Activated naive CD8-positive, alpha-beta T cell treated with anti-CD3 and anti-CD28 coated beads for 36 hours (primary cell): ENCODE data around the gene BRCA1. TPM values are rescaled to one million over a fixed set of nuclear protein-coding genes. Genes with fewer than 3 reads are reported as not detected.

Source experiments
- DNase-seq: peaks from one replicate; pipeline ENCODE4 v3.0.0; 2021
- H3K27ac Mint-ChIP-seq: one replicate; pipeline ENCODE4 v1.8.0; 2022; ENCODE audit warnings: mild to moderate bottlenecking, moderate library complexity, mixed read lengths
- H3K27me3 Mint-ChIP-seq: one replicate; pipeline ENCODE4 v1.8.0; 2022; ENCODE audit warnings: mild to moderate bottlenecking, mixed read lengths
- H3K36me3 Mint-ChIP-seq: one replicate; pipeline ENCODE4 v1.8.0; 2021; ENCODE audit warnings: mild to moderate bottlenecking, mixed read lengths
- H3K4me1 Mint-ChIP-seq: one replicate; pipeline ENCODE4 v1.8.0; 2021; ENCODE audit warnings: mixed read lengths
- H3K4me3 Mint-ChIP-seq: one replicate; pipeline ENCODE4 v1.8.0; 2022; ENCODE audit warnings: mild to moderate bottlenecking, moderate library complexity, mixed read lengths
- H3K9me3 Mint-ChIP-seq: one replicate; pipeline ENCODE4 v1.8.0; 2022; ENCODE audit warnings: mixed read lengths
- total RNA-seq, 2 experiments: library from RNA; stranded (reverse); gene quantifications; one replicate each; pipeline ENCODE4 v1.2.3, GENCODE V29; 2021

BRCA1 gene
- total RNA-seq, 2 experiments from 2014 or later: 84.1 to 86.7 TPM

DNA sequence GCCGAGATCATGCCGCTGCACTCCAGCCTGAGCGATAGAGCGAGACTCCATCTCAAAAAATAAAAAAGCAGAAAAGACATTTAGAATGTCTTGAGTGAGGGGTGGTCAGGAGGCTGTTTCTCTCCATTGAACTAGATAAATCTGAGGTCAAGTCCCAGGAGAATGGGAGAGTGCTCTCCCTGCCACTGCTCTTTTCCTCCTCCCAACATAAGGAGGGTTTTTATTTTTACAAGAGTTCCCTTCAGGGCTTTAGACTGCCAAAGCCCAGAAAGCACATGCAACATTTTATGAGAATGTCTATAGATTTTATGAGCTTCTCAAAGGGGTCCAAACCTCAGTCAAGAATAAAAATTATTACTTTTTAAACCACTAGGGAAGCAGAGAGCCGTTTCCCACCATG lies 98.6 kb downstream of the BRCA1 start:
- H3K4me1 Mint-ChIP-seq: peaks cover 12% of the 10 kb centered on the region
- no peak for DNase-seq
- H3K4me3 Mint-ChIP-seq: no peak overlapping the region
- peaks cover 8% of the 10 kb centered on the region for H3K27me3 Mint-ChIP-seq
- H3K9me3 Mint-ChIP-seq: no peaks in the 10 kb centered on the region
- no peaks in the 10 kb centered on the region for H3K36me3 Mint-ChIP-seq
- no peak overlapping the region for H3K27ac Mint-ChIP-seq

GRCh38 chr17:43025766-43026537 lies 99.2 kb downstream of the BRCA1 start:
- Mint-ChIP-seq H3K4me3 (peak overlapping the region; percentile 65), H3K27me3 (peaks cover 8% of the 10 kb centered on the region), H3K27ac (no peak overlapping the region), H3K9me3 (no peaks in the 10 kb centered on the region), H3K4me1 (peaks cover 16% of the 10 kb centered on the region), H3K36me3 (no peaks in the 10 kb centered on the region)
- DNase-seq: no peak

DNA sequence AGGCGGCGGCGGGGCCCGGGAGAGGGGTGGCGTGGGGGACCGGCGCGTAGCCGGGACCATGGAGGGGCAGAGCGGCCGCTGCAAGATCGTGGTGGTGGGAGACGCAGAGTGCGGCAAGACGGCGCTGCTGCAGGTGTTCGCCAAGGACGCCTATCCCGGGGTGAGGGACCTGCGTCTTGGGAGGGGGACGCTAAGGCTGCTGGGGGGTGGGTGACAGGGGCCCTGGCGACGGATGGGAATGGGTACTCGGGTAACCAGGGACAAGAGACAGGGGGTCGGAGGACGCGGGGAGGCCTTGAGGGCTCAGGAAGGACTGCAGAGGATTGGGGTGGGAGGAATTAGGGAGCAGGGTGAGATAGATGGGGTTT lies 99.9 kb downstream of the BRCA1 start:
- peak overlapping the region; percentile 65 for H3K4me3 Mint-ChIP-seq
- H3K4me1 Mint-ChIP-seq: peaks cover 21% of the 10 kb centered on the region
- no peaks in the 10 kb centered on the region for H3K9me3 Mint-ChIP-seq
- no peak for DNase-seq
- peaks cover 8% of the 10 kb centered on the region for H3K27me3 Mint-ChIP-seq
- H3K36me3 Mint-ChIP-seq: no peaks in the 10 kb centered on the region
- no peak overlapping the region for H3K27ac Mint-ChIP-seq

- Mint-ChIP-seq H3K4me3 (peak within 1 kb of the TSS; percentile 81), H3K27me3 (peaks cover 8% of the 10 kb centered on the region), H3K9me3 (no peaks in the 10 kb centered on the region), H3K36me3 (no peaks in the 10 kb centered on the region), H3K4me1 (peaks cover 27% of the 10 kb centered on the region), H3K27ac (peak within 1 kb of the TSS; percentile 58)
- peak; percentile 85 for DNase-seq
Measured at GRCh38 chr17:43024407-43025289, 100.5 kb downstream of the BRCA1 start, which contains the start of gene RND2. Gene RND2 (plus strand): TSS chr17:43025231. CDS start chr17:43025348, 117 bp downstream.

DNA sequence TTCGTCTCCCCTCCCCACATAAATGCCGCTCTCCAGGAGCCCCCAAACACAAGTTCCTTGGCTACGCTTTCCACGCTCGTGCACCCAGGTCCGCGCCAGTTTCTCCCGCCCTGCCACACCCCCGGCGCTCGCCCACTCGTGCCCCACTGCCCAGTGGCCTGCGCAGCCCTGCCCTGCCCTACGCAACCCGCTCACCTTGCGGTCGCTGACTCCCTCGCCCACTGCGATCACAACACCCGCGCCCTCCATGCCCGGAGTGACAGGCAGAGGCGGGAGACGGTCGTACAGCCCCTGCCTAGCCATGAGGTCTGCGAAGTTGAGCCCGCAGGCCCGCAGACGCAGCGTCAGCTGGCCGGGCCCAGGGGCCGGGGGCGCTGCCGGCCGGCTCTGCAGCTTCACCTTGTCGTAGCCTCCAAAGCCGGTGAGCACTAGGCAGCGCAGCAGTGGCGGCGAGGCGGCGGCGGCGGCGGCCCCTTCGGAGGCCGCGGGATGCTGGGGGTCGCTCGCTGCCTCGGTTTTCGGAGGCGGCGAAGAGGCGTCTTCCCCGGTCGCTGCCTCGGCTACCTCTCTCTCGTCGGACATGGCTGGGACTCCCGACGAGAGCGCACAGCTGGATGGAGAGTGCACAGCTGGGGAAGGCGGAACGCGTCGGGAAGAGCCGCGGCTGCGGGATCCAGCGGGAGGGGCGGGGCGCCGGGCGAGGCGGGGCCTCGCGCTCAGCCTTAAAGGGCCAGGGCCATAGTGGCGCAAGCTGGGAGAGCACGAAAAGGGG lies 103.2 kb downstream of the BRCA1 start, which contains the start of gene VAT1:
Gene VAT1, minus strand, starts transcription at position 645 of the 772 bp plus-strand sequence. Its CDS starts 63 bp downstream, at position 582.
- Mint-ChIP-seq H3K36me3 (no peaks in the 10 kb centered on the region), H3K4me3 (peak within 1 kb of the TSS; percentile 85), H3K9me3 (no peaks in the 10 kb centered on the region), H3K27me3 (peaks cover 8% of the 10 kb centered on the region), H3K4me1 (peaks cover 34% of the 10 kb centered on the region), H3K27ac (no peak within 1 kb of the TSS)
- DNase-seq: peak; percentile 68

DNA sequence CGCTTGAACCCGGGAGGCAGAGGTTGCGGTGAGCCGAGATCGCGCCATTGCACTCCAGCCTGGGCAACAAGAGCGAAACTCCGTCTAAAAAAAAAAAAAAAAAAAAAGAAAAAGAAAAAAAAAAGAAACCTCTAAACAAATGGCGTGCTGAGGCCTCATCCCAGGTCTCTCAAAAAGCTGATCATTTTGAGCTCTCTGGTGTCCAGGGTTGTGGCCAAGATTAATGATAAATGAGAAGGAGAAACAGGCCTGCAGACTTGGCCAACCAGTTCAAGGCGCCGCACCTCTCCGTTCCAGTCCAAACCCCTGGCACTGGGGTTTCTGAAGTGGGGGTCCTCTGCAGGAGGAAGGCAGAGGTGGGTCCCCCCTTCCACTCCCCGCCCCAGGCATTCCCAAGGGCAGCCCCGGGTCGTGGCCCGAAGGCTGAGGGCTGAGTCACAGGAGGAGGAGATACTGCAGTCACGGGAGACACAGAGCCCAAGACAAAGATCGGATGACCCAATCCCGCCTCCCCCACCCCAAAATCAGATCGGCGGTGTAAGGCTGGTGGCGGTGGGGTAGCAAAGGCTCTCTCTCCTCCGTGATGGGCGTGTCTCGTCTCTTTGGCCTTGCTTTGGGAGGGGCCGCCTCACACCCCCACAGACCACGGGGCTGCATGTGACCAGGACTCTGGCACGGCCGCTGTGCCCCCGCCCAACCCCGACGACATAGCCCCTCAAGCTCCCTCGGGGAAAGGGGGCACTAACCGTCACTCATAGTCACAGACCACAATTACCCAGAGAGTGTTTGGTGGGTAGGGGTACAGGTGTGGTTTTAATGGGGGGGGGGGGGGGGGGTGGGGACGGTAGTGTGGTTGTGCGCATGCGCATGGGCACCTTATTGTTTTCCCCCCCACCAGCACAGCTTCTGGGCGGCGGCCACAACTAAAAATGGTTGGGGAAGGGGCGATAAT lies 104.1 kb downstream of the BRCA1 start:
- H3K4me3 Mint-ChIP-seq: peak overlapping the region; percentile 85
- DNase-seq: peak; percentile 28
- H3K36me3 Mint-ChIP-seq: peaks cover under 1% of the 10 kb centered on the region
- H3K9me3 Mint-ChIP-seq: no peaks in the 10 kb centered on the region
- H3K4me1 Mint-ChIP-seq: peaks cover 34% of the 10 kb centered on the region
- H3K27ac Mint-ChIP-seq: no peak overlapping the region
- H3K27me3 Mint-ChIP-seq: peaks cover 8% of the 10 kb centered on the region

- no peak overlapping the region for H3K27ac Mint-ChIP-seq
- H3K27me3 Mint-ChIP-seq: peaks cover 5% of the 10 kb centered on the region
- H3K36me3 Mint-ChIP-seq: peaks cover 2% of the 10 kb centered on the region
- peaks cover 30% of the 10 kb centered on the region for H3K4me1 Mint-ChIP-seq
- no peak for DNase-seq
- no peaks in the 10 kb centered on the region for H3K9me3 Mint-ChIP-seq
- no peak overlapping the region for H3K4me3 Mint-ChIP-seq
Measured at GRCh38 chr17:43020030-43020621, 105.0 kb downstream of the BRCA1 start.

DNA sequence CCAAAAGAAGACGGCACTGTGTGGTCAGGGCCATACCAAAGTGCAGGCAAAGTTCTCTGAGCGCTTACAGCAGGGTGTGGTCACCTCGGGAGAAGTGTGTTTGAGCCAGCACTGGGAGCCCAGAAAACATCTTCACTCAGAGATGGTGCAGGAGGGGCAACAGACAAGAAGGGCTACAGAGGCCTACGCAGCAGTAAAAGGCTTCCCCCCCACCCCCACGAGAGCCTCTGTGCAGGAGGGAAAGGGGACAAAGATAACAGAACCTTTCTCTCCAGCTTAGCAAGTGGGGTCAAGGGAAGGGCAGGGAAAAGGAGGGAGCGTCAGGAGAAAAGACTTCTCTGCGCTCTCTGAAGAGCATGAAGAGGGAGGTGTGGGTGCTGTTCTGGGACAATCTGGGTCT lies 105.7 kb downstream of the BRCA1 start:
- DNase-seq: no peak
- Mint-ChIP-seq H3K9me3 (no peaks in the 10 kb centered on the region), H3K27ac (peak overlapping the region; percentile 36), H3K4me1 (peaks cover 25% of the 10 kb centered on the region), H3K4me3 (no peak overlapping the region), H3K27me3 (no peaks in the 10 kb centered on the region), H3K36me3 (peaks cover 2% of the 10 kb centered on the region)

DNA sequence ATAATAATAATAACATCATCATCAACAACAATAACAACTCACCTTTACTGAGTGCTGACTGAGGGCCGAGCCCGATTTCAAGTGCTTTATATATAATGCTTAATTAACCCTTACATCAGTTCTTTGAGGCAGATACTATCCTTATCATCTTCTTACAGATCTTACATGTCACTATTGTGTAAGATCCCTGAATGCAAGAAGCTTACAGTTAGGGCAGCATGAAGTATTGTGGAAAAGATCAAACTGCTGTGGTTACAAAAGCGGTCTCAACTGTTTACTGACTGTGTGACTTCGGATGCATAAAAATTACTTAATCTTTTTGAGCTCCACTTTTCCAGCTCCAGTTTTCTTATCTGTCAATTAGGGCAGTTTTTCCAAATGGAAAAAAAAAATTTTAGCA lies 106.2 kb downstream of the BRCA1 start:
- H3K27ac Mint-ChIP-seq: no peak overlapping the region
- peaks cover 2% of the 10 kb centered on the region for H3K36me3 Mint-ChIP-seq
- DNase-seq: no peak
- peaks cover 23% of the 10 kb centered on the region for H3K4me1 Mint-ChIP-seq
- H3K4me3 Mint-ChIP-seq: no peak overlapping the region
- H3K27me3 Mint-ChIP-seq: no peaks in the 10 kb centered on the region
- H3K9me3 Mint-ChIP-seq: no peaks in the 10 kb centered on the region

- H3K36me3 Mint-ChIP-seq: peaks cover 2% of the 10 kb centered on the region
- no peaks in the 10 kb centered on the region for H3K27me3 Mint-ChIP-seq
- H3K9me3 Mint-ChIP-seq: no peaks in the 10 kb centered on the region
- H3K4me1 Mint-ChIP-seq: peaks cover 23% of the 10 kb centered on the region
- no peak overlapping the region for H3K4me3 Mint-ChIP-seq
- H3K27ac Mint-ChIP-seq: no peak overlapping the region
- DNase-seq: peak; percentile 30
Measured at GRCh38 chr17:43018008-43018853, 106.9 kb downstream of the BRCA1 start.

GRCh38 chr17:43016216-43016615 lies 108.9 kb downstream of the BRCA1 start:
- peaks cover 2% of the 10 kb centered on the region for H3K36me3 Mint-ChIP-seq

DNA sequence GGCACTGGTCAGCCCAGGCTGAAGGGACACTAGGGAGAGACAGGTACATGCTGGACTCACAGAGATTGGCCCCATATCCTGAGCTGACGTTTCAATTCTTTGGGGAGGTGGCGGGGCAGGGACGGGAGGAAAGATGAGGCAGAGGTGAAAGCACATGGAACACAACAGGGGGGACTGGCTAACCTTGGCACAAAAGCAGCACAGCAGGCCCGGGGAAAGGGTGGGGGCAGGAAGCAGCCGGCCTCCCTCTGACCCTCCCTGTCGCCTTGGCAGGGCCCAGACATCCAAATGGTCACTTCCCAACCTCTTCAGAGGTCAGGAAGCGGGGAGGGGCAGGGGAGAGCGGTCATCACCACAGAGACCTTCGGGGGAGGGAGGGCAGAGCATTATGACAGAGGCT lies 109.6 kb downstream of the BRCA1 start:
- peaks cover 17% of the 10 kb centered on the region for H3K4me1 Mint-ChIP-seq
- DNase-seq: no peak
- no peak overlapping the region for H3K27ac Mint-ChIP-seq
- no peak overlapping the region for H3K4me3 Mint-ChIP-seq
- H3K36me3 Mint-ChIP-seq: peaks cover 2% of the 10 kb centered on the region
- no peaks in the 10 kb centered on the region for H3K27me3 Mint-ChIP-seq
- H3K9me3 Mint-ChIP-seq: no peaks in the 10 kb centered on the region

More at GRCh38 chr17:43016216-43016615, 108.9 kb downstream of the BRCA1 start:
- Mint-ChIP-seq H3K4me3 (no peak overlapping the region), H3K4me1 (peaks cover 20% of the 10 kb centered on the region), H3K9me3 (no peaks in the 10 kb centered on the region), H3K27ac (no peak overlapping the region), H3K27me3 (no peaks in the 10 kb centered on the region)
- DNase-seq: no peak
